PFSK-1 (cell line): Measurements from ENCODE around the gene TNIP2.

Experiments used
- POLR2AphosphoS5 ChIP-seq: IDR thresholded peaks from 2 replicates; pipeline ENCODE4 v1.6.1; 2012; ENCODE audit warnings: low read depth, mild to moderate bottlenecking, control low read depth, low read length, moderate library complexity
- REST ChIP-seq, 2 experiments: IDR thresholded peaks; 2 replicates each; pipeline versions ENCODE4 v1.6.1 to v1.8.0; 2011 to 2012; ENCODE audit warnings: low read depth in 2 of 2, low read length in 2 of 2, control low read depth in 1 of 2, inconsistent platforms in 1 of 2, mild to moderate bottlenecking in 1 of 2, moderate library complexity in 1 of 2; ENCODE audit not compliant: insufficient read depth in 1 of 2

- TF ChIP-seq POLR2AphosphoS5: no peak
- TF ChIP-seq REST (IDR thresholded peaks at IDR 0.05; ENCODE audit: insufficient read depth in 1 of 2, low read depth in 2 of 2, low read length in 2 of 2): no peak
Observed at GRCh38 chr4:2804973-2805501, 48.9 kb upstream of the TNIP2 start.
